Prostate gland (tissue), 2 donors: ENCODE measurements around the gene GIPC2. TPM values are rescaled to one million over a fixed set of nuclear protein-coding genes. Genes with fewer than 3 reads are reported as not detected.

Source experiments
- DNase-seq: peaks from one replicate; pipeline ENCODE4 v3.0.0-alpha.2; 2019; ENCODE audit warnings: low spot score
- H3K27ac ChIP-seq, 2 donors: fragments of 200-600 bp; sonication (generic); 2 replicates each; pipeline ENCODE4 v1.5.1; 2017 to 2019
- H3K27me3 ChIP-seq: fragments of 200-600 bp; sonication (generic); replicated peaks from 2 replicates; pipeline ENCODE4 v1.5.1; 2019; ENCODE audit not compliant: insufficient read depth
- H3K36me3 ChIP-seq, 2 donors: fragments of 200-600 bp; sonication (generic); 1 replicate in 1 of 2; 2 replicates in 1 of 2; pipeline versions ENCODE4 v1.5.1 to v1.8.1; 2017 to 2019
- H3K4me1 ChIP-seq: fragments of 200-600 bp; sonication (generic); replicated peaks from 2 replicates; pipeline ENCODE4 v1.5.1; 2019
- H3K4me3 ChIP-seq, 2 donors: fragments of 200-600 bp; sonication (generic); 2 replicates each; pipeline ENCODE4 v1.5.1; 2017 to 2019
- H3K9me3 ChIP-seq: fragments of 200-600 bp; sonication (generic); 2 replicates; pipeline ENCODE4 v1.5.1; 2017
- POLR2A ChIP-seq: fragments of 450-650 bp; IDR thresholded peaks from one replicate; pipeline ENCODE4 v1.6.1; 2016; ENCODE audit warnings: antibody characterized with exemption, mild to moderate bottlenecking
- POLR2AphosphoS5 ChIP-seq: sonication (generic); formaldehyde crosslinking; IDR thresholded peaks from one replicate; pipeline ENCODE4 v1.6.1; 2017; ENCODE audit warnings: antibody characterized with exemption
- WGBS: methylation state at CpG from one replicate; pipeline ENCODE4 v1.1.5; 2018; 5-methylcytosine and 5-hydroxymethylcytosine counted together
- intact Hi-C: fragments of 100-400 bp; cut with DNase I; formaldehyde crosslinking; loops from one replicate; pipeline ENCODE4 v1.14.2; 2022
- total RNA-seq, 2 donors: library from RNA; depleted of rRNA; stranded (reverse); fragments of >200 nt; gene quantifications; one replicate each; pipeline ENCODE4 v1.1.0, GENCODE V29; 2016
- TF ChIP-seq, protein P1 (sequence below), 4 experiments: fragments of 200-600 bp in 2 of 4; fragments of 450-650 bp in 2 of 4; sonication (generic) in 2 of 4; IDR thresholded peaks; 1 replicate in 3 of 4; 2 replicates in 1 of 4; pipeline ENCODE4 v1.5.1; 2016 to 2019; ENCODE audit warnings: antibody characterized with exemption in 4 of 4, mild to moderate bottlenecking in 2 of 4, moderate library complexity in 2 of 4

The GIPC2 gene
- total RNA-seq, 2 donors from 2014 or later = 2.0 to 2.2 TPM

DNA sequence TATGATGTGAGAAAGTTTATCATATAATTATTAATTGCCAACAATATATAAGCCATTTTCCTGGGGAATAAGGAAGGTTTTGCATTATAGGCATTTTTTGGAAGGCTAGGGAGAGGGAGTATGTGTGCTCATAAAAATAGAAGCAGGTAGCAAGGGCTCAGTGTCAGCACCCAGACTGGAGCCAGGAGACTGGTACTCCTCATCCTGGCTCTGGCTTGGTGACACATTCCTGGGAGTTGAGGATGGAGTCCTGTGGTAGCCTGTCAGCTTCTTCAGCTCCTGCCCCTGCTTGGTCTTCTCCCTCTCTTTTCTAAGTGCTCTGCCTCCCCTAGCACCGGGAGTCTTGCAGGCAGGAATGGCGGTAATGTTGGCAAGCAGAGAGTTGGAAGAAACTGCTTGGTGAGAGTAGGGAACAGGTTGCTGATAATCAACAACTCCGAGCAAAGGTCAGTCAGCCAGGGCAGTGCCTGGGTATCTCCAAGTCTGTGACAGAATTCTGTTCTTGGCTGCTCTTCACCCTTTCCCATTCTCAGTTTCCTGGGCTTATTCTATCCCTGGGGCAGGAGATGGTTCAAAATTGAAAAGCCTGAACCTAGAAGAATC is 23.0 kb downstream of the GIPC2 start:
- 61% methylated on average over 3 of the region's 3 CpGs for WGBS
- Histone ChIP-seq H3K27me3 (no peaks in the 10 kb centered on the region), H3K9me3 (no peaks in the 10 kb centered on the region), H3K27ac (no peak overlapping the region), H3K36me3 (no peaks in the 10 kb centered on the region), H3K4me1 (no peaks in the 10 kb centered on the region), H3K4me3 (no peak overlapping the region)
- TF ChIP-seq POLR2A (no peak), POLR2AphosphoS5 (no peak)
- TF ChIP-seq, protein P1, sequence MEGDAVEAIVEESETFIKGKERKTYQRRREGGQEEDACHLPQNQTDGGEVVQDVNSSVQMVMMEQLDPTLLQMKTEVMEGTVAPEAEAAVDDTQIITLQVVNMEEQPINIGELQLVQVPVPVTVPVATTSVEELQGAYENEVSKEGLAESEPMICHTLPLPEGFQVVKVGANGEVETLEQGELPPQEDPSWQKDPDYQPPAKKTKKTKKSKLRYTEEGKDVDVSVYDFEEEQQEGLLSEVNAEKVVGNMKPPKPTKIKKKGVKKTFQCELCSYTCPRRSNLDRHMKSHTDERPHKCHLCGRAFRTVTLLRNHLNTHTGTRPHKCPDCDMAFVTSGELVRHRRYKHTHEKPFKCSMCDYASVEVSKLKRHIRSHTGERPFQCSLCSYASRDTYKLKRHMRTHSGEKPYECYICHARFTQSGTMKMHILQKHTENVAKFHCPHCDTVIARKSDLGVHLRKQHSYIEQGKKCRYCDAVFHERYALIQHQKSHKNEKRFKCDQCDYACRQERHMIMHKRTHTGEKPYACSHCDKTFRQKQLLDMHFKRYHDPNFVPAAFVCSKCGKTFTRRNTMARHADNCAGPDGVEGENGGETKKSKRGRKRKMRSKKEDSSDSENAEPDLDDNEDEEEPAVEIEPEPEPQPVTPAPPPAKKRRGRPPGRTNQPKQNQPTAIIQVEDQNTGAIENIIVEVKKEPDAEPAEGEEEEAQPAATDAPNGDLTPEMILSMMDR (IDR thresholded peaks at IDR 0.05) = no peak
- DNase-seq = no peak
- intact Hi-C loops = loop anchor here (10.0 kb wide), 1 partner anchor 46 kb away; no protein-coding TSS in a partner anchor

GRCh38 chr1:78069784-78070183 is 24.0 kb downstream of the GIPC2 start:
- H3K27me3 ChIP-seq = no peaks in the 10 kb centered on the region
- H3K4me3 ChIP-seq = no peak overlapping the region
- H3K36me3 ChIP-seq = no peaks in the 10 kb centered on the region
- no peaks in the 10 kb centered on the region for H3K4me1 ChIP-seq
- no peak overlapping the region for H3K27ac ChIP-seq
- intact Hi-C loops = loop anchor here (10.0 kb wide), 1 partner anchor 45 kb away; no protein-coding TSS in a partner anchor
- WGBS = 32% methylated on average over 2 of the region's 2 CpGs
- no peak for DNase-seq
- H3K9me3 ChIP-seq = no peaks in the 10 kb centered on the region
- TF ChIP-seq, protein P1 (IDR thresholded peaks at IDR 0.05) = no peak
- TF ChIP-seq POLR2AphosphoS5 (no peak), POLR2A (no peak)

DNA sequence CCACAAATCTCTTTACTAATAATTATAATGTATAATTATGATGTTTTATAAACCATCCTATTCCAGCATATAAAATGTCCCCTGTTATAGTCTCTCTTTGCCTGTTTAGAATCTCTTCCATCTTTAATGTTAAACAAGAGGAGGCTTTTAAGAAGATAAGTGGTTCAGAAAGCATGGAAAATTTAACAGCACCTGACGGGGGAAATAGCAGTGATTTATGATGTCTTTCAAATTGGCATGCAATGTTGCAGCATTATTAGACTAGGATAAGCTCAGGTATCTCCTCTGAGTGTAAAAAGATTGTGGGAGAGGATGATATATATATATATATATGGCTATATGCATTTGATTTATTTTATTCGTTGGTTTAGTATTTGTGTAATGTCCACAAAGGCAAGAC is 24.4 kb downstream of the GIPC2 start:
- Histone ChIP-seq H3K9me3 (no peaks in the 10 kb centered on the region), H3K27ac (no peak overlapping the region), H3K4me3 (no peak overlapping the region), H3K27me3 (no peaks in the 10 kb centered on the region), H3K36me3 (no peaks in the 10 kb centered on the region), H3K4me1 (no peaks in the 10 kb centered on the region)
- intact Hi-C loops = no loop called here
- 34% methylated on average over 2 of the region's 2 CpGs for WGBS
- no peak for TF ChIP-seq POLR2AphosphoS5
- DNase-seq = no peak

GRCh38 chr1:78070758-78071157 is 25.0 kb downstream of the GIPC2 start:
- H3K27ac ChIP-seq = no peak overlapping the region
- no peaks in the 10 kb centered on the region for H3K36me3 ChIP-seq
- no peak overlapping the region for H3K4me3 ChIP-seq
- intact Hi-C loops = no loop called here
- H3K27me3 ChIP-seq = no peaks in the 10 kb centered on the region
- DNase-seq = no peak
- H3K4me1 ChIP-seq = no peaks in the 10 kb centered on the region
- 12% methylated on average over 2 of the region's 2 CpGs for WGBS
- H3K9me3 ChIP-seq = no peaks in the 10 kb centered on the region
- TF ChIP-seq, protein P1 (IDR thresholded peaks at IDR 0.05) = no peak
- no peak for TF ChIP-seq POLR2A
- no peak for TF ChIP-seq POLR2AphosphoS5

DNA sequence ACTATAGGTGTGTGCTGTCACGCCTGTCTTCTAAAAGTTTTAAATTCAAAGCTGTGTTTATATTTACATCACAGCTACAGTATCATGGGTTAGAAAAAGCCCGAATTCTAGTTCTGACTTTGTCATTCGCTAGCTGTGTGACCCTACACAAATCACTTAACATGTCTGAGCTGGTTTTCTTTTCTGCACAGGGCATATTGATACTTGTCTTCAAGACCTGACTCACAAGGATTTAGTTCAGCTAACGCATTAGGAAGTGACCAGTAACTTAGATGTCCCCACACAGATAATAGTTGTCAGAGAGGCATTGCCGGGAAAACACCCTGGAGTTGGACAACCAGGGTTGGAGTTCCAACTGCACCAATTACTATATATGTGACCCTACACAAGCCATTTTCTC is 25.9 kb downstream of the GIPC2 start:
- Histone ChIP-seq H3K4me1 (no peaks in the 10 kb centered on the region), H3K4me3 (no peak overlapping the region), H3K27me3 (no peaks in the 10 kb centered on the region), H3K9me3 (no peaks in the 10 kb centered on the region), H3K36me3 (no peaks in the 10 kb centered on the region), H3K27ac (no peak overlapping the region)
- TF ChIP-seq POLR2AphosphoS5 (no peak), POLR2A (no peak)
- TF ChIP-seq, protein P1 (IDR thresholded peaks at IDR 0.05) = no peak
- DNase-seq = no peak
- intact Hi-C loops = no loop called here
- 79% methylated on average over 5 of the region's 5 CpGs for WGBS
